Stimulated activated CD8-positive, alpha-beta memory T cell treated with anti-CD3 and anti-CD28 coated beads, Interleukin-12 subunit alpha, Interleukin-12 subunit beta, amount 100 ng/mL, for 1 hour (primary cell): ENCODE measurements around the gene ATP1A1.

Experiments
- DNase-seq: peaks from one replicate; pipeline ENCODE4 v3.0.0-alpha.2; 2020; ENCODE audit warnings: low read depth

The ATP1A1 gene

GRCh38 chr1:116345011-116345410 lies 28.0 kb upstream of the ATP1A1 start:
- no peak for DNase-seq

- DNase-seq, result peak; percentile 25
Measured at GRCh38 chr1:116345843-116346242, 27.2 kb upstream of the ATP1A1 start.

- DNase-seq, result no peak
Measured at GRCh38 chr1:116346943-116347673, 25.9 kb upstream of the ATP1A1 start.

- DNase-seq, result no peak
Measured at GRCh38 chr1:116347696-116348095, 25.3 kb upstream of the ATP1A1 start.

GRCh38 chr1:116350097-116350645 lies 22.9 kb upstream of the ATP1A1 start:
- DNase-seq, result no peak

GRCh38 chr1:116351914-116352313 lies 21.1 kb upstream of the ATP1A1 start:
- no peak for DNase-seq

GRCh38 chr1:116352349-116352813 lies 20.7 kb upstream of the ATP1A1 start:
- no peak for DNase-seq

GRCh38 chr1:116353155-116353554 lies 19.9 kb upstream of the ATP1A1 start:
- DNase-seq, result no peak

- DNase-seq, result no peak
Measured at GRCh38 chr1:116356067-116356466, 17.0 kb upstream of the ATP1A1 start.

- DNase-seq, result no peak
Measured at GRCh38 chr1:116356673-116357072, 16.4 kb upstream of the ATP1A1 start.

GRCh38 chr1:116357487-116357886 lies 15.6 kb upstream of the ATP1A1 start:
- DNase-seq, result no peak

GRCh38 chr1:116359060-116359830 lies 13.8 kb upstream of the ATP1A1 start:
- DNase-seq, result no peak

- no peak for DNase-seq
Measured at GRCh38 chr1:116359871-116360270, 13.2 kb upstream of the ATP1A1 start.

GRCh38 chr1:116360429-116361173 lies 12.4 kb upstream of the ATP1A1 start:
- DNase-seq, result no peak

GRCh38 chr1:116361648-116362047 lies 11.4 kb upstream of the ATP1A1 start:
- no peak for DNase-seq

- no peak for DNase-seq
Measured at GRCh38 chr1:116362050-116362449, 11.0 kb upstream of the ATP1A1 start.

GRCh38 chr1:116365353-116365780 lies 7.7 kb upstream of the ATP1A1 start:
- DNase-seq, result no peak

GRCh38 chr1:116365857-116366256 lies 7.2 kb upstream of the ATP1A1 start:
- no peak for DNase-seq

- no peak for DNase-seq
Measured at GRCh38 chr1:116367256-116367945, 5.6 kb upstream of the ATP1A1 start.

- no peak for DNase-seq
Measured at GRCh38 chr1:116368241-116368640, 4.8 kb upstream of the ATP1A1 start.

- no peak for DNase-seq
Measured at GRCh38 chr1:116370181-116370580, 2.9 kb upstream of the ATP1A1 start.

- DNase-seq, result no peak
Measured at GRCh38 chr1:116371752-116372151, 1.3 kb upstream of the ATP1A1 start.
